Measurements from ENCODE around the gene FAM135A. TPM values are rescaled to one million over a fixed set of nuclear protein-coding genes. Genes with fewer than 3 reads are reported as not detected.

The FAM135A gene
- total and polyA plus RNA-seq, 4 donors = 2.7 to 15.6 (median 5.8) TPM

GRCh38 chr6:70375882-70376281 lies 37.4 kb upstream of the FAM135A start:
- 82% methylated on average over 10 of the region's 10 CpGs for WGBS
- no peak overlapping the region for H3K9ac ChIP-seq (ENCODE audit: low read depth in 1 of 2, low read length in 2 of 2)

More at GRCh38 chr6:70375882-70376281, 37.4 kb upstream of the FAM135A start:
- Histone ChIP-seq H3K27ac (ENCODE audit: low read depth in 1 of 2, low read length in 2 of 2) (no peak overlapping the region), H3K4me3 (ENCODE audit: low read depth in 1 of 3, low read length in 3 of 3) (no peak overlapping the region), H3K4me1 (ENCODE audit: control insufficient read depth in 4 of 4, insufficient read depth in 4 of 4, low read length in 3 of 4) (no peaks in the 10 kb centered on the region), H3K27me3 (ENCODE audit: control insufficient read depth in 4 of 4, insufficient read depth in 4 of 4, low read length in 3 of 4) (peaks cover 0 to 4% (median 0%) of the 10 kb centered on the region in 4 donors), H3K9me3 (ENCODE audit: control insufficient read depth in 4 of 4, low read length in 3 of 4) (no peaks in the 10 kb centered on the region), H3K36me3 (ENCODE audit: control insufficient read depth in 4 of 4, insufficient read depth in 3 of 4, low read depth in 1 of 4, low read length in 3 of 4) (no peaks in the 10 kb centered on the region)
- TF ChIP-seq ZBTB33 (IDR thresholded peaks at IDR 0.05) (no peak), YY1 (IDR thresholded peaks at IDR 0.05) (no peak), RXRA (IDR thresholded peaks at IDR 0.05) (no peak), SP1 (IDR thresholded peaks at IDR 0.05) (no peak), EGR1 (IDR thresholded peaks at IDR 0.05; ENCODE audit: low read depth in 2 of 2) (no peak), TAF1 (conservative IDR thresholded peaks at IDR 0.05) (no peak), RAD21 (IDR thresholded peaks at IDR 0.05) (no peak), CTCF (IDR thresholded peaks at IDR 0.05; ENCODE audit: low read depth, low read length, missing input control) (no peak), HNF4G (IDR thresholded peaks at IDR 0.05) (no peak), MAX (IDR thresholded peaks at IDR 0.05) (no peak), REST (IDR thresholded peaks at IDR 0.05) (no peak), ATF3 (IDR thresholded peaks at IDR 0.05) (no peak), NR2F2 (IDR thresholded peaks at IDR 0.05) (no peak), FOXA1 (IDR thresholded peaks at IDR 0.05) (no peak), HNF4A (conservative IDR thresholded peaks at IDR 0.05) (no peak), FOXA2 (IDR thresholded peaks at IDR 0.05) (no peak), GABPA (IDR thresholded peaks at IDR 0.05 in 1 of 2, conservative IDR thresholded peaks at IDR 0.05 in 1 of 2) (no peak)
- DNase-seq (ENCODE audit: low spot score) = no peak

Measured in liver (tissue), 9 donors.